ENCODE results near the gene PDK4.

DNA sequence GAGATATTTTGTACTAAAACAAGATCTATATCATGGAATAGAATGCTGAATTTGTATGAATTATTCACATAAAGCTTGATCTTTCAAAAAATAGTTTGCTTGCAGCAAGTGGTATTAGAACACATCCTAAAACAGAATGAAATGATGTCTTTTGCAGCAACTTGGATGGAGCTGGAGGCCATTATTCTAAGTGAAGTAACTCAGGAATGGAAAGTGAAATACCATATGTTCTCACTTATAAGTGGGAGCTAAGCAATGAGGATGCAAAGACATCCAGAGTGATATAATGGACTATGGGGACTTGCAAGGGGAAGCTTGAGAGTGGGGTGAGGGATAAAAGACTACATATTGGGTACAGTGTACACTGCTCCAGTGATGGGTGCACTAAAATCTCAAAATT, 56.9 kb downstream of the PDK4 start:
- TF ChIP-seq POLR2A (IDR thresholded peaks at IDR 0.05) = no peak
- TF ChIP-seq, protein P1, sequence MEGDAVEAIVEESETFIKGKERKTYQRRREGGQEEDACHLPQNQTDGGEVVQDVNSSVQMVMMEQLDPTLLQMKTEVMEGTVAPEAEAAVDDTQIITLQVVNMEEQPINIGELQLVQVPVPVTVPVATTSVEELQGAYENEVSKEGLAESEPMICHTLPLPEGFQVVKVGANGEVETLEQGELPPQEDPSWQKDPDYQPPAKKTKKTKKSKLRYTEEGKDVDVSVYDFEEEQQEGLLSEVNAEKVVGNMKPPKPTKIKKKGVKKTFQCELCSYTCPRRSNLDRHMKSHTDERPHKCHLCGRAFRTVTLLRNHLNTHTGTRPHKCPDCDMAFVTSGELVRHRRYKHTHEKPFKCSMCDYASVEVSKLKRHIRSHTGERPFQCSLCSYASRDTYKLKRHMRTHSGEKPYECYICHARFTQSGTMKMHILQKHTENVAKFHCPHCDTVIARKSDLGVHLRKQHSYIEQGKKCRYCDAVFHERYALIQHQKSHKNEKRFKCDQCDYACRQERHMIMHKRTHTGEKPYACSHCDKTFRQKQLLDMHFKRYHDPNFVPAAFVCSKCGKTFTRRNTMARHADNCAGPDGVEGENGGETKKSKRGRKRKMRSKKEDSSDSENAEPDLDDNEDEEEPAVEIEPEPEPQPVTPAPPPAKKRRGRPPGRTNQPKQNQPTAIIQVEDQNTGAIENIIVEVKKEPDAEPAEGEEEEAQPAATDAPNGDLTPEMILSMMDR (IDR thresholded peaks at IDR 0.05) = no peak
